SK-N-SH (cell line): ENCODE results near the gene LIPE. TPM values are rescaled to one million over a fixed set of nuclear protein-coding genes. Genes with fewer than 3 reads are reported as not detected.
A peak's percentile ranks its signal among the peaks of the same experiment; 100 is the strongest.

ENCODE experiments used
- CTCF ChIA-PET: fragments of 300-600, 350-600 bp; formaldehyde crosslinking; extraction: SDS; loops from one replicate; lab custom pipeline; 2021; lab: Yijun Ruan, JAX
- POLR2A ChIA-PET: fragments of 350-600 bp; sonication (Branson Sonifier 250); formaldehyde crosslinking; extraction: SDS; loops from one replicate; lab custom pipeline; 2020; ENCODE audit warnings: antibody characterized with exemption, inconsistent platforms; lab: Yijun Ruan, JAX
- DNase-seq: peaks from one replicate; pipeline ENCODE4 v3.0.0; 2012
- H2AFZ ChIP-seq: fragments of 200-600 bp; sonication (generic); 2 replicates; pipeline ENCODE4 v1.8.1; 2016; ENCODE audit warnings: antibody characterized with exemption, mild to moderate bottlenecking, low read depth
- H3F3A ChIP-seq: fragments of 200-600 bp; sonication (generic); replicated peaks from 2 replicates; pipeline ENCODE3; 2016; ENCODE audit warnings: antibody characterized with exemption, mild to moderate bottlenecking; ENCODE audit not compliant: insufficient read depth
- H3K27ac ChIP-seq, 2 experiments: fragments of 200-500 bp in 1 of 2; fragments of 200-600 bp in 1 of 2; sonication (Bioruptor generic) in 1 of 2; sonication (generic), shearing (Covaris generic) in 1 of 2; 2 replicates each; pipeline versions ENCODE4 v1.5.1 to v1.6.1; 2014 to 2016; ENCODE audit warnings: low read depth in 2 of 2, inconsistent platforms in 1 of 2, low read length in 1 of 2, mild to moderate bottlenecking in 1 of 2, mixed read lengths in 1 of 2
- H3K27me3 ChIP-seq: fragments of 200-600 bp; sonication (generic), shearing (Covaris generic); 2 replicates; pipeline ENCODE4 v1.6.1; 2016; ENCODE audit warnings: mixed run types; ENCODE audit not compliant: insufficient read depth
- H3K36me3 ChIP-seq, 2 experiments: fragments of 200-500 bp in 1 of 2; fragments of 200-600 bp in 1 of 2; sonication (Bioruptor generic) in 1 of 2; sonication (generic) in 1 of 2; replicated peaks in 1 of 2; 2 replicates each; pipeline versions ENCODE3 to v1.5.1; 2014 to 2016; ENCODE audit warnings: low read length in 1 of 2, mild to moderate bottlenecking in 1 of 2; ENCODE audit not compliant: insufficient read depth in 2 of 2, control insufficient read depth in 1 of 2
- H3K4me1 ChIP-seq, 2 experiments: fragments of 200-500 bp in 1 of 2; fragments of 200-600 bp in 1 of 2; sonication (Bioruptor generic) in 1 of 2; sonication (generic), shearing (Covaris generic) in 1 of 2; 2 replicates each; pipeline versions ENCODE4 v1.5.1 to v1.6.1; 2014 to 2016; ENCODE audit warnings: low read depth in 1 of 2, low read length in 1 of 2, mixed run types in 1 of 2; ENCODE audit not compliant: insufficient read depth in 2 of 2, control insufficient read depth in 1 of 2
- H3K4me2 ChIP-seq: fragments of 200-600 bp; sonication (generic), shearing (Covaris generic); 2 replicates; pipeline ENCODE4 v1.6.1; 2017; ENCODE audit warnings: mixed run types
- H3K4me3 ChIP-seq, 2 experiments: fragments of 200-500 bp in 1 of 2; fragments of 200-600 bp in 1 of 2; sonication (Bioruptor generic) in 1 of 2; sonication (generic), shearing (Covaris generic) in 1 of 2; 2 replicates each; pipeline versions ENCODE4 v1.5.1 to v1.8.1; 2014 to 2016; ENCODE audit warnings: low read depth in 2 of 2, inconsistent platforms in 1 of 2, low read length in 1 of 2, mild to moderate bottlenecking in 1 of 2, mixed read lengths in 1 of 2, moderate library complexity in 1 of 2
- H3K79me2 ChIP-seq: fragments of 200-600 bp; sonication (generic); 2 replicates; pipeline ENCODE4 v1.8.1; 2017; ENCODE audit warnings: mild to moderate bottlenecking; ENCODE audit not compliant: insufficient read depth
- H3K9ac ChIP-seq: fragments of 200-600 bp; sonication (generic); 2 replicates; pipeline ENCODE4 v1.6.1; 2017; ENCODE audit warnings: mixed run types
- H3K9me2 ChIP-seq: fragments of 200-600 bp; sonication (generic); 2 replicates; pipeline ENCODE4 v1.6.1; 2017; ENCODE audit warnings: mixed run types
- H3K9me3 ChIP-seq: fragments of 200-600 bp; sonication (generic); 2 replicates; pipeline ENCODE4 v1.6.1; 2017; ENCODE audit warnings: mixed run types, mild to moderate bottlenecking, moderate library complexity
- H4K20me1 ChIP-seq: fragments of 200-600 bp; sonication (generic); 2 replicates; pipeline ENCODE4 v1.6.1; 2017; ENCODE audit warnings: mild to moderate bottlenecking, mixed run types; ENCODE audit not compliant: insufficient read depth
- CTCF ChIP-seq: fragments of 200-600 bp; sonication (generic); IDR thresholded peaks from 2 replicates; pipeline ENCODE4 v1.6.1; 2017; ENCODE audit warnings: antibody characterized with exemption, mild to moderate bottlenecking, moderate library complexity
- FOXM1 ChIP-seq: IDR thresholded peaks from 2 replicates; pipeline ENCODE4 v1.4.0; 2012; ENCODE audit warnings: low read depth, mild to moderate bottlenecking
- GATA2 ChIP-seq: sonication (generic); formaldehyde crosslinking; IDR thresholded peaks from 2 replicates; pipeline ENCODE4 v1.5.0; 2020; ENCODE audit warnings: mild to moderate bottlenecking, missing genetic modification reagents
- JUND ChIP-seq: IDR thresholded peaks from 2 replicates; pipeline ENCODE4 v1.4.0; 2012
- MAX ChIP-seq: IDR thresholded peaks from 2 replicates; pipeline ENCODE4 v1.4.0; 2012; ENCODE audit warnings: low read depth
- MXI1 ChIP-seq: IDR thresholded peaks from 2 replicates; pipeline ENCODE4 v1.6.1; 2012; ENCODE audit warnings: mild to moderate bottlenecking, low read depth, low read length, improper control_type of control experiment
- NFIC ChIP-seq: IDR thresholded peaks from 2 replicates; pipeline ENCODE4 v1.4.0; 2012; ENCODE audit warnings: borderline replicate concordance
- NRF1 ChIP-seq: IDR thresholded peaks from 2 replicates; pipeline ENCODE4 v1.6.1; 2012; ENCODE audit warnings: low read depth, mild to moderate bottlenecking, low read length
- RAD21 ChIP-seq: IDR thresholded peaks from 2 replicates; pipeline ENCODE4 v1.6.1; 2012; ENCODE audit warnings: mild to moderate bottlenecking, low read length
- REST ChIP-seq: IDR thresholded peaks from 2 replicates; pipeline ENCODE4 v1.6.1; 2012; ENCODE audit warnings: mild to moderate bottlenecking, low read depth, low read length, moderate library complexity
- SMC3 ChIP-seq: IDR thresholded peaks from 2 replicates; pipeline ENCODE4 v1.6.1; 2012; ENCODE audit warnings: low read depth, low read length, improper control_type of control experiment
- TAF1 ChIP-seq: IDR thresholded peaks from 2 replicates; pipeline ENCODE4 v1.6.1; 2012; ENCODE audit warnings: low read depth, mild to moderate bottlenecking, low read length, moderate library complexity, borderline replicate concordance
- TEAD4 ChIP-seq: IDR thresholded peaks from 2 replicates; pipeline ENCODE4 v1.4.0; 2012; ENCODE audit warnings: mild to moderate bottlenecking, borderline replicate concordance; ENCODE audit not compliant: insufficient read depth
- ZBTB33 ChIP-seq: IDR thresholded peaks from 2 replicates; pipeline ENCODE4 v1.4.0; 2012; ENCODE audit warnings: low read depth, borderline replicate concordance
- WGBS: methylation state at CpG from one replicate; pipeline ENCODE4 v1.1.6; 2017; ENCODE audit warnings: low lambda C conversion rate; 5-methylcytosine and 5-hydroxymethylcytosine counted together
- polyA plus RNA-seq, 3 experiments: library from polyadenylated mRNA; depleted of rRNA; stranded (reverse); fragments of >200 nt; gene quantifications; 2 replicates each; pipeline ENCODE4 v1.2.3, GENCODE V29; 2012

LIPE gene
- polyA plus RNA-seq, 1 of the 3 experiments (the other 2 are of a cell fraction) = 4.4 TPM

GRCh38 chr19:42388851-42389489 lies 38.2 kb downstream of the LIPE start:
- H3K4me2 ChIP-seq = no peak overlapping the region
- no peaks in the 10 kb centered on the region for H4K20me1 ChIP-seq
- H3K79me2 ChIP-seq = no peaks in the 10 kb centered on the region
- TF ChIP-seq NFIC (no peak), ZBTB33 (no peak), TEAD4 (no peak), JUND (no peak)
- POLR2A ChIA-PET = no interaction called here
- H3K27ac ChIP-seq = no peak overlapping the region
- H3K9me2 ChIP-seq = no peaks in the 10 kb centered on the region
- no peak overlapping the region for H3K9ac ChIP-seq
- WGBS = 86% methylated on average over 5 of the region's 20 CpGs
- no peak overlapping the region for H2AFZ ChIP-seq
- no peak for DNase-seq
- H3F3A ChIP-seq = peaks cover 5% of the 10 kb centered on the region
- H3K27me3 ChIP-seq = no peaks in the 10 kb centered on the region; the same call in none of the 2 replicates
- no peaks in the 10 kb centered on the region; a peak in 1 of 4 replicates for H3K4me1 ChIP-seq
- no peaks in the 10 kb centered on the region for H3K36me3 ChIP-seq
- CTCF ChIA-PET = interaction anchor here (2.7 to 4.2 kb wide), 2 partner anchors 9 to 12 kb away, joined by 9 to 32 read pairs; no protein-coding TSS in a partner anchor
- no peak overlapping the region for H3K4me3 ChIP-seq
- H3K9me3 ChIP-seq = no peaks in the 10 kb centered on the region

- no peaks in the 10 kb centered on the region for H3K9me3 ChIP-seq
- no peaks in the 10 kb centered on the region; the same call in none of the 2 replicates for H3K27me3 ChIP-seq
- POLR2A ChIA-PET = interaction anchor here (1.0 kb wide), 1 partner anchor 14 kb away, joined by 3 read pairs; no protein-coding TSS in a partner anchor
- peak overlapping the region; percentile 80 for H3K4me2 ChIP-seq
- CTCF ChIA-PET = interaction anchor here (0.8 to 4.2 kb wide), 6 partner anchors 9 to 17 kb away, joined by 3 to 32 read pairs (median 4); no protein-coding TSS in a partner anchor
- 4% methylated on average over 41 of the region's 48 CpGs for WGBS
- DNase-seq = peak; percentile 91
- peak overlapping the region; percentile 73; the same call in 1 of the 2 replicates for H2AFZ ChIP-seq
- H3K36me3 ChIP-seq = no peaks in the 10 kb centered on the region
- no peak overlapping the region; a peak in 1 of 4 replicates for H3K27ac ChIP-seq
- no peaks in the 10 kb centered on the region; a peak in 1 of 4 replicates for H3K4me1 ChIP-seq
- no peaks in the 10 kb centered on the region for H4K20me1 ChIP-seq
- no peaks in the 10 kb centered on the region for H3K9me2 ChIP-seq
- H3K9ac ChIP-seq = 0 out of 2 replicates have a peak overlapping the region, but pooled peaks have one; percentile 26
- no peaks in the 10 kb centered on the region for H3K79me2 ChIP-seq
- peak overlapping the region; percentile 47 to 60 for H3K4me3 ChIP-seq
- peaks cover 5% of the 10 kb centered on the region for H3F3A ChIP-seq
- no peak for TF ChIP-seq FOXM1
- 0 out of 2 replicates have a peak, but pooled peaks have one; percentile 1 for TF ChIP-seq NRF1
- TF ChIP-seq ZBTB33 = no peak
- no peak for TF ChIP-seq REST
- TF ChIP-seq TAF1 = peak; percentile 30; the same call in 1 of the 2 replicates
- TF ChIP-seq MAX = no peak
- peak; percentile 39; the same call in 1 of the 2 replicates for TF ChIP-seq SMC3
- TF ChIP-seq CTCF = peak; percentile 51
- TF ChIP-seq GATA2 = no peak
- TF ChIP-seq RAD21 = peak; percentile 45; the same call in 1 of the 2 replicates
- TF ChIP-seq MXI1 = peak; percentile 30; the same call in 1 of the 2 replicates
These were observed 40.0 kb downstream of the LIPE start for GRCh38 chr19:42386974-42387707.
